IPS-NIHi7 (cell line): ENCODE results near the gene BAD.
"Not testable (repeated sequence)": the region's sequence is repeated elsewhere in the genome, so short reads cannot be mapped to it uniquely, and the experiment has no call there.

Source experiments
- DNase-seq: peaks from one replicate; pipeline ENCODE4 v3.0.0; 2012; ENCODE audit warnings: mixed read lengths; ENCODE audit errors: extremely low spot score

BAD gene

GRCh38 chr11:64256300-64256699 lies 28.2 kb downstream of the BAD start:
- DNase-seq = no peak

- DNase-seq = no peak
These were observed 29.0 kb downstream of the BAD start for GRCh38 chr11:64255135-64256128.

GRCh38 chr11:64254326-64254725 lies 30.1 kb downstream of the BAD start:
- DNase-seq = no peak

DNA sequence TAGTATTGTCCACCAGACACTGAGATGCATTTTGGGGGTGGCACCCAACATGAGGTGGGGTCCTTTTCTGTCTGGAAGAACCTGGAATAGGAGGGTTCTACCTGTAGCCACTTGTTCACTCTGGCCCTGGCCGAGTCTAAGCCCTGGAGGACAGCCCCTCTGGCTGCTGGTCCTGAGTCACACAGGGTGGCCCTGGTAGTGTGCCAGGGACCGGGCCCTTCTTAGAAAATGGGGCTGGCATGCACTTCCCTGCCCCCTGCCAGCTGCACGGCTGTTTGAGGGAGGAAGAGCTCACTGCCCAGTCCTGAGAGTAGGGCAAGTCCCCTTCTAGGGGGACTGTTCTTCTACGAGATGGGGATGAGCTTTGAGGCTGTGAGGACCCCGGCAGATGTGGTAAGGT lies 31.0 kb downstream of the BAD start:
- no peak for DNase-seq

GRCh38 chr11:64253043-64253442 lies 31.4 kb downstream of the BAD start:
- DNase-seq = no peak

DNA sequence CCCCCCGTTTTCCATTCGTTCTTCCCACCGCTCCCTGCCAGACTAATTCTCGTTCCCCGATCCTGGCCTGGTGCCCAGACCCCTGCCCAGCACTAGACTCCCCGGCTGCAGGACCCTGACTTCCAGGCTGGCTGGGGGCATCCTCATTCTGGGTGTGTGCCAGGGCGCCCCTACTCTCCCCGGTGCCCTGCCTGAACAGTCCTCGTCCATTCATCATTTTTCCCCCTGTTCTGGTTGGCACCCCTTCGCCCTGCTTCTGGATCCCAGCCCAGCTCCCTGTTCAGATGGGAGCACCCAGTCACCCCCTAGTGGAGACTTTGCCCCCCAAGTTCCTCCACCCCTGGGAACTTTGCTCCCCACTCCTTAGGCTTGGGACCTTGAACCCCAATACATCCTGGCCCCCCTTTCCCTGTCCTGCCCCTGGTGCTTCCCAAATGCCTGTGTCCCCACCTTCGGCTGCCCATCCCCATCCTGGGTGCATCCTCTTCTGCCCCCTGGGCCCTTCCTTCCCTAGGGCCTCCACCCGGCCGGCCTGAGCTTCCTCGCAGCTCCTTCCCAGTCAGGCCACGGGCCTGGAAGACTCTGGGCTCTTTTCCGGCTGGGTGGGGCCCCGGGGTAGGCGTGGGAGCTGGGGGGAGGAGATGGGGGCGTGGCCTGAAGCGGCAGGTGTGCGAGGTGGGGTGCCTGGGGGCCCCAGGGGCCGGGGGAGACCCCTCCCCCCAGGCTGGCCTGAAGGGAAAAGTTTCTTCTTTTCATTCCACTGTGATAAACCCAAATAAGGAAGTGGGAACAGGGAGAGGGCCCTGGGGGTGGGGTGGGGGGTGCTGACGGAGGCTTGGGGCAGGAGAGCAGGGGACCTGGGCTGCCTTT lies 32.2 kb downstream of the BAD start:
- no peak for DNase-seq

GRCh38 chr11:64251753-64252002 lies 32.8 kb downstream of the BAD start:
- no peak for DNase-seq

DNA sequence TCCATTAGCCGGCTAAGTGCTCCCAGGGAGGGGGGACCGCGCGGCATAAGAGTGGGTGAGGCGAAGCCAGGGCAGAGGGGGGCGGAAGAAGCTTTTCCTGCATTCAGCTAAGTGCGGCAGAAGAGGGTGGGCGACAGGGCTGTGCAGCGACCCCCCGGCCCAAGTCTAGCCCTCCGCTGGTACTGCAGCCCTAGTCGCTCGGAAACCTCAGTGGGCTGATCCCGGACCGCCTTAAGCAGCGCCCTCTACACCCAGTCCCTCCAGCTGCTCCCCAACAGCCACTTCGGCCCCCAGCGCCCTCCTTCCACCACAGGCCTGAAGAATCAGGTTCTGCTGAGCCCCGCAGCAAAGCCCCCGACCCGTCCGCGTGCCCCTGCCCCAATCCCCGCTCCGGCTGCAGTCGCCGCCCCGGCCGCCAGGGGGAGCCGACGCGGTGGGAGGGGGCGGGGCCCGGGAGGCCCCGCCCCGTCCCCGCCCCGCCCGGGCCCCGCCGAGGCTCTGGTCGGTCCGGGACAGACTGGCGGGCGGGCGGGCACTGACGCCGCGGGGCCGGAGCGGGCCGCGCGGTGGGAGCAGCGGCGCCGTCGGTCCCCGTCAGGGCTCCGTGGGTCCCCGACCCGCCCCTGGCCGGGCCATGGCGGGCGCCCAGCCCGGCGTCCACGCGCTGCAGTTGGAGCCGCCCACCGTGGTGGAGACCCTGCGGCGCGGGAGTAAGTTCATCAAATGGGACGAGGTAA lies 33.3 kb downstream of the BAD start, which contains the start of gene PLCB3:
Gene PLCB3 (plus strand): TSS at position 515 of the 737 bp plus-strand sequence. CDS start 120 bp downstream, at position 635.
- DNase-seq = peak; percentile 80

GRCh38 chr11:64250415-64251015 lies 34.0 kb downstream of the BAD start:
- DNase-seq = no peak

GRCh38 chr11:64249563-64250414 lies 34.7 kb downstream of the BAD start:
- no peak for DNase-seq

GRCh38 chr11:64249038-64249437 lies 35.4 kb downstream of the BAD start:
- no peak for DNase-seq

DNA sequence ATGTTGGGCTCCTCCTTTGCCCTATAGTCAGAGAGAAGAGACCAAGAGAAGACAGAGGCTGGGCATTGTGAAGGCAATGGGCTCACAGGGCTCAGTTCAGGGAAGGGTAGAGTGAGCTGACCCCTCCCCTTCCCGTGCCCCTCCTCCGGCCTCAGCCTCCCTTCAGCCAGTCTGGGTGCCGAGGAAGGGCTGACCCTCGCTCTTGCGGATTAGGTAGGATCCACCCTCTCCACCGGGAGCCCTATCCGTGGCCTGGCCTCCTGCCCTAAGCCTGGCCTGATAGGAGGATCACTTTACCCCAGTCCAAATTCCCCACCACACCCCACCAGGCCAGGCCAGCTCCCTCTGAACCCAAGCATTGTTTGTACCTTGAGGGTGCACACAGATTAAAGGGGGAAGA lies 35.9 kb downstream of the BAD start:
- peak; percentile 39 for DNase-seq

DNA sequence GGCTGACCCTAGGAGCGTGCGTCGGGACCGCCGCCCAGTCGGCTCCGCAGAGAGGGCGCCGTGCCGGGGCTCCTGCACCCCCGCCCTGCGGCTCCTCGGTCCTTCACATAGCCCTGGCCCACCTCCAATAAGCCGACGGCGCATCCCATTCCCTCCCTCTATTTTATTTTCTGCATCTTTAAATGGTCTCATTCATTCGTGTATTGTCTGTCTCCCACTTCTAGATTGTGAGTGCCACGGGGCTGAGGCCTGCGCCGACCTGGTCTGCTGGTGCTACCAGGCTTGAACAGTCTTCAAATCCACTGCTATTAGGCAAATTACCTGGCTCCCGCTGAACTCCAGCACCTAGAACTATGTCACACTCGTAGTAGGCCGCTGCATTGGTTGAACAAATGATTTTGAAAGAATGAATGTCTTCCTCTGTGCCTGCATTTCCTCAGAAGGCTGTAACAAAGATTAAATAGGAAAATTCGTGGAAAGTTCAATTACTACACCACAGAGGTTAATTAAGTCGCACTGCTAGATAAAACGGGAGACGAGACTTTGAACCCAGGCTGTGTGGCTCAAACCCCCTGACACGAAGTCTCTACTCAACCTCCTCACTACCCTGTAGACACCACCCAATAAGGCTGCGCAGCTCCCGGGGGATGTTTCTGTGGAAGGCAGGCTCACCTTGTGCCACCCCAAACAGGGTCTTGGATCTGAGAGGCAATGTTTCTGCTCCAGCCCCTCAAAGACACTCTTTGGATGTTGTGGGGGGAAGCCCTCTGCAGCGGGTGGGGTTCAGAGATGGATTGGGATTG lies 36.5 kb downstream of the BAD start:
- DNase-seq = peak; percentile 26

GRCh38 chr11:64246871-64247728 lies 37.4 kb downstream of the BAD start, which contains the start of gene PPP1R14B:
Gene PPP1R14B (minus strand): TSS chr11:64246943. CDS start chr11:64246673, 270 bp downstream.
- DNase-seq = peak; percentile 88

- not testable (repeated sequence) for DNase-seq
These were observed 37.9 kb downstream of the BAD start for GRCh38 chr11:64246621-64246870.

GRCh38 chr11:64245797-64246620 lies 38.5 kb downstream of the BAD start:
- DNase-seq = peak; percentile 23

GRCh38 chr11:64245401-64245796 lies 39.1 kb downstream of the BAD start:
- no peak for DNase-seq

DNA sequence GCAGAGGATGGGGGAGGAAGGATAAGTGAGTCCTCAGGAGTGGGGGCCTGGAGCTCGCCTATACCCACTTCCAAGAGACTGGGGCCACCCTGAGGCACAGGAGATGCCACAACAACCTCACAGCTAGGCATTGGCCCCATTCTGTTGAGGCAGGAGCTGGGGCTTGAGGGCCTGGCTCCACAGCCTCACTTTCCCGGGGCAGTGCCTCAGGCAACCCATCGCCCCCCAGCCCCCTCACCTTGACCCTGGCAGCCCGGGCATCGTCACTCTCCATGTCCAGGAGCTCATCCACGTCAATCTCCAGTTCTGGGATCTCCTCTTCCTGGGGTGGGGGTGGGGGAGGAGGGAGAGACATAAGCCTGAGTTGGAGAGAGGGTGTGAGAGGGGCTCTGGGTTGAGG lies 39.5 kb downstream of the BAD start:
- no peak for DNase-seq
